ENCODE data around the gene WNT7B. TPM values are rescaled to one million over a fixed set of nuclear protein-coding genes. Genes with fewer than 3 reads are reported as not detected.

Gene WNT7B
- total RNA-seq, 1 experiment from 2014 or later, result 0.33 TPM

DNA sequence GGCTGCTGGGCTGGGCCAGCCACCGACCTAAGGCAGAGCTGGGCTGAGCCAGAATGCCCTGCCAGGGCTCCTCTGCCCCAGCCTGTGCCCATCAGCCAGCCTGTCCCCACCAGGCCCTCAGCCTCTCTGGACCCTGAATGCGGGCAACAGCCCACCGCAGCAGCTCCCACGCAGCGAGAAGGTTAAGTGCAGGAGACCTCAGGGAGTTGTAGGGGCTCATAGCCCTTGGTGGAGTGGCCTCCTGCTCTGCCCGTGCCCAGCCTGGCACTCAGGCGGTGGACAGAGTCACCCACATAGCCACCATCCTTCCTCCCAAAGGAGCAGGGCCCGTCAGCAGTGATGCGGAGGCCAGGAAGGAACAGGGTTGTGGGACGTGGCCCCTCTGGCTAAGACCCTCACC lies 19.1 kb downstream of the WNT7B start:
- TF ChIP-seq KAT7 (CRISPR knock-in tag; IDR thresholded peaks at IDR 0.05; ENCODE audit: borderline replicate concordance) (no peak), CREB1 (CRISPR knock-in tag; IDR thresholded peaks at IDR 0.05) (no peak), TEAD4 (CRISPR knock-in tag; IDR thresholded peaks at IDR 0.05) (no peak), ZNF416 (CRISPR knock-in tag; IDR thresholded peaks at IDR 0.05) (no peak), MXD4 (CRISPR knock-in tag; IDR thresholded peaks at IDR 0.05; ENCODE audit: borderline replicate concordance) (no peak), ZNF219 (CRISPR knock-in tag; IDR thresholded peaks at IDR 0.05; ENCODE audit: borderline replicate concordance) (no peak), ZNF121 (CRISPR knock-in tag; IDR thresholded peaks at IDR 0.05) (no peak), IRF1 (CRISPR knock-in tag; IDR thresholded peaks at IDR 0.05) (no peak), HMGXB4 (CRISPR knock-in tag; IDR thresholded peaks at IDR 0.05) (no peak)
- TF ChIP-seq, protein P1, sequence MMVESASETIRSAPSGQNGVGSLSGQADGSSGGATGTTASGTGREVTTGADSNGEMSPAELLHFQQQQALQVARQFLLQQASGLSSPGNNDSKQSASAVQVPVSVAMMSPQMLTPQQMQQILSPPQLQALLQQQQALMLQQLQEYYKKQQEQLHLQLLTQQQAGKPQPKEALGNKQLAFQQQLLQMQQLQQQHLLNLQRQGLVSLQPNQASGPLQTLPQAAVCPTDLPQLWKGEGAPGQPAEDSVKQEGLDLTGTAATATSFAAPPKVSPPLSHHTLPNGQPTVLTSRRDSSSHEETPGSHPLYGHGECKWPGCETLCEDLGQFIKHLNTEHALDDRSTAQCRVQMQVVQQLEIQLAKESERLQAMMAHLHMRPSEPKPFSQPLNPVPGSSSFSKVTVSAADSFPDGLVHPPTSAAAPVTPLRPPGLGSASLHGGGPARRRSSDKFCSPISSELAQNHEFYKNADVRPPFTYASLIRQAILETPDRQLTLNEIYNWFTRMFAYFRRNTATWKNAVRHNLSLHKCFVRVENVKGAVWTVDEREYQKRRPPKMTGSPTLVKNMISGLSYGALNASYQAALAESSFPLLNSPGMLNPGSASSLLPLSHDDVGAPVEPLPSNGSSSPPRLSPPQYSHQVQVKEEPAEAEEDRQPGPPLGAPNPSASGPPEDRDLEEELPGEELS (CRISPR knock-in tag; IDR thresholded peaks at IDR 0.05), result no peak
- TF ChIP-seq, protein P2, sequence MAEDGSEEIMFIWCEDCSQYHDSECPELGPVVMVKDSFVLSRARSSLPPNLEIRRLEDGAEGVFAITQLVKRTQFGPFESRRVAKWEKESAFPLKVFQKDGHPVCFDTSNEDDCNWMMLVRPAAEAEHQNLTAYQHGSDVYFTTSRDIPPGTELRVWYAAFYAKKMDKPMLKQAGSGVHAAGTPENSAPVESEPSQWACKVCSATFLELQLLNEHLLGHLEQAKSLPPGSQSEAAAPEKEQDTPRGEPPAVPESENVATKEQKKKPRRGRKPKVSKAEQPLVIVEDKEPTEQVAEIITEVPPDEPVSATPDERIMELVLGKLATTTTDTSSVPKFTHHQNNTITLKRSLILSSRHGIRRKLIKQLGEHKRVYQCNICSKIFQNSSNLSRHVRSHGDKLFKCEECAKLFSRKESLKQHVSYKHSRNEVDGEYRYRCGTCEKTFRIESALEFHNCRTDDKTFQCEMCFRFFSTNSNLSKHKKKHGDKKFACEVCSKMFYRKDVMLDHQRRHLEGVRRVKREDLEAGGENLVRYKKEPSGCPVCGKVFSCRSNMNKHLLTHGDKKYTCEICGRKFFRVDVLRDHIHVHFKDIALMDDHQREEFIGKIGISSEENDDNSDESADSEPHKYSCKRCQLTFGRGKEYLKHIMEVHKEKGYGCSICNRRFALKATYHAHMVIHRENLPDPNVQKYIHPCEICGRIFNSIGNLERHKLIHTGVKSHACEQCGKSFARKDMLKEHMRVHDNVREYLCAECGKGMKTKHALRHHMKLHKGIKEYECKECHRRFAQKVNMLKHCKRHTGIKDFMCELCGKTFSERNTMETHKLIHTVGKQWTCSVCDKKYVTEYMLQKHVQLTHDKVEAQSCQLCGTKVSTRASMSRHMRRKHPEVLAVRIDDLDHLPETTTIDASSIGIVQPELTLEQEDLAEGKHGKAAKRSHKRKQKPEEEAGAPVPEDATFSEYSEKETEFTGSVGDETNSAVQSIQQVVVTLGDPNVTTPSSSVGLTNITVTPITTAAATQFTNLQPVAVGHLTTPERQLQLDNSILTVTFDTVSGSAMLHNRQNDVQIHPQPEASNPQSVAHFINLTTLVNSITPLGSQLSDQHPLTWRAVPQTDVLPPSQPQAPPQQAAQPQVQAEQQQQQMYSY (CRISPR knock-in tag; IDR thresholded peaks at IDR 0.05), result no peak
- TF ChIP-seq, protein P3, sequence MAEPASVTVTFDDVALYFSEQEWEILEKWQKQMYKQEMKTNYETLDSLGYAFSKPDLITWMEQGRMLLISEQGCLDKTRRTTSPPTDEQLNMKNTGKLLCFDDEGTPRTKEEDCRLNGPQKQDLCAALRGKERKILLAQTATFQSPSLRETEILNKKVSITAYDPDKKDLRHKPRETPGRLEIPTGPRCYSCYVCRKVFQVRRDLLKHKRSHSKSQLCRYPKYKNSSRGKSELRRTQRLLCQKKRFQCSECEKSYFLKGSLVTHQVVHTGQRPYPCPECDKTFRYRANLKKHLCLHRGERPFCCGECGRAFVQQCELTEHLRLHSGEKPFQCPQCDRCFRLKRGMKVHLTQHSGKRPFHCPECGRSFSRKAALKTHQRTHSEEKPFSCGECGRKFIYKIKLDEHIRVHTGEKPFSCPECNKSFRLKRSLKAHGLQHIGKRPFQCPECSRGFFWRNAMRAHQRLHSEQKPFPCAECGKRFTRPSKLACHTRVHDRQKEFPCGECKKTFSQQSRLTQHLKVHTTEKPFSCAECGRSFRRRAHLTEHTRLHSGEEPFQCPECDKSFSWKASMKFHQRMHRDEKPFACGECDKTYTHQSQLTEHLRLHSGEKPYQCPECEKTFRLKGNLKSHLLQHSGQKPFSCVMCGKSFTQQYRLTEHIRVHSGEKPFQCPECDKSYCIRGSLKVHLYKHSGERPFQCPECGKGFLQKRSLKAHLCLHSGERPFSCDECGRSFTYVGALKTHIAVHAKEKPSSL (CRISPR knock-in tag; conservative IDR thresholded peaks at IDR 0.05), result no peak
- no peak overlapping the region for H3K27ac Mint-ChIP-seq
- no peaks in the 10 kb centered on the region for H3K9me3 Mint-ChIP-seq
- POLR2A ChIA-PET, result no interaction called here
- no peak overlapping the region for H3K4me3 Mint-ChIP-seq
- H3K36me3 Mint-ChIP-seq, result no peaks in the 10 kb centered on the region
- CTCF ChIA-PET, result interaction anchor here (1.9 kb wide), 1 partner anchor 94 kb away, joined by 6 read pairs; no protein-coding TSS in a partner anchor
- DNase-seq (ENCODE audit: low spot score) (no peak), ATAC-seq (no peak)
- no peaks in the 10 kb centered on the region for H3K27me3 Mint-ChIP-seq (ENCODE audit: low read depth)
- peaks cover 2% of the 10 kb centered on the region; the same call in 1 of the 2 replicates for H3K4me1 Mint-ChIP-seq

DNA sequence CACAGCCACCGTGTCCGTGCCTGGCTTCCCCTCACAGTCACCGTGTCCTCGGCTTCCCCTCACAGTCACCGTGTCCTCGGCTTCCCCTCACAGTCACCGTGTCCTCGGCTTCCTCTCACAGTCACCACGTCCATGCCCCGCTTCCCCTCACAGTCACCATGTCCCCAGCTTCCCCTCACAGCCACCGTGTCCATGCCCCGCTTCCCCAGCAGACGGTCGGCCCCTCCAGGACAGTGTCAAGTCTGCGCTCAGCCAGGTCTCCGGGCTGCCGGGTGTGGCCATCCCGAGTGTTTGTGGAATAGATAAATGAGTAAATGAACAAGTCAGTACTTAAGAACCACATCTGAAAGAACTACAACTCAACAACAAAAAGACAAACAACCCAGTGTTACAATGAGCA lies 23.8 kb downstream of the WNT7B start:
- no peaks in the 10 kb centered on the region for H3K36me3 Mint-ChIP-seq
- ATAC-seq (no peak), DNase-seq (ENCODE audit: low spot score) (no peak)
- no peaks in the 10 kb centered on the region for H3K4me1 Mint-ChIP-seq
- H3K4me3 Mint-ChIP-seq, result no peak overlapping the region
- H3K27ac Mint-ChIP-seq, result no peak overlapping the region
- CTCF ChIA-PET, result interaction anchor here (0.9 to 1.5 kb wide), 3 partner anchors 41 to 89 kb away, joined by 3 to 5 read pairs (median 4); no protein-coding TSS in a partner anchor
- no peaks in the 10 kb centered on the region for H3K9me3 Mint-ChIP-seq
- H3K27me3 Mint-ChIP-seq (ENCODE audit: low read depth), result no peaks in the 10 kb centered on the region
- POLR2A ChIA-PET, result no interaction called here
- TF ChIP-seq ZNF232 (CRISPR knock-in tag; IDR thresholded peaks at IDR 0.05) (no peak), IRF1 (CRISPR knock-in tag; IDR thresholded peaks at IDR 0.05) (no peak), FOXK1 (CRISPR knock-in tag; IDR thresholded peaks at IDR 0.05) (no peak), IRF2 (CRISPR knock-in tag; IDR thresholded peaks at IDR 0.05; ENCODE audit: borderline replicate concordance, low read depth) (no peak), NR1H2 (CRISPR knock-in tag; IDR thresholded peaks at IDR 0.05) (no peak), FOXJ3 (CRISPR knock-in tag; IDR thresholded peaks at IDR 0.05; ENCODE audit: borderline replicate concordance) (no peak)
- TF ChIP-seq, protein P4, sequence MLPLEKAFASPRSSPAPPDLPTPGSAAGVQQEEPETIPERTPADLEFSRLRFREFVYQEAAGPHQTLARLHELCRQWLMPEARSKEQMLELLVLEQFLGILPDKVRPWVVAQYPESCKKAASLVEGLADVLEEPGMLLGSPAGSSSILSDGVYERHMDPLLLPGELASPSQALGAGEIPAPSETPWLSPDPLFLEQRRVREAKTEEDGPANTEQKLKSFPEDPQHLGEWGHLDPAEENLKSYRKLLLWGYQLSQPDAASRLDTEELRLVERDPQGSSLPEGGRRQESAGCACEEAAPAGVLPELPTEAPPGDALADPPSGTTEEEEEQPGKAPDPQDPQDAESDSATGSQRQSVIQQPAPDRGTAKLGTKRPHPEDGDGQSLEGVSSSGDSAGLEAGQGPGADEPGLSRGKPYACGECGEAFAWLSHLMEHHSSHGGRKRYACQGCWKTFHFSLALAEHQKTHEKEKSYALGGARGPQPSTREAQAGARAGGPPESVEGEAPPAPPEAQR (CRISPR knock-in tag; IDR thresholded peaks at IDR 0.05), result no peak
- TF ChIP-seq, protein P5, sequence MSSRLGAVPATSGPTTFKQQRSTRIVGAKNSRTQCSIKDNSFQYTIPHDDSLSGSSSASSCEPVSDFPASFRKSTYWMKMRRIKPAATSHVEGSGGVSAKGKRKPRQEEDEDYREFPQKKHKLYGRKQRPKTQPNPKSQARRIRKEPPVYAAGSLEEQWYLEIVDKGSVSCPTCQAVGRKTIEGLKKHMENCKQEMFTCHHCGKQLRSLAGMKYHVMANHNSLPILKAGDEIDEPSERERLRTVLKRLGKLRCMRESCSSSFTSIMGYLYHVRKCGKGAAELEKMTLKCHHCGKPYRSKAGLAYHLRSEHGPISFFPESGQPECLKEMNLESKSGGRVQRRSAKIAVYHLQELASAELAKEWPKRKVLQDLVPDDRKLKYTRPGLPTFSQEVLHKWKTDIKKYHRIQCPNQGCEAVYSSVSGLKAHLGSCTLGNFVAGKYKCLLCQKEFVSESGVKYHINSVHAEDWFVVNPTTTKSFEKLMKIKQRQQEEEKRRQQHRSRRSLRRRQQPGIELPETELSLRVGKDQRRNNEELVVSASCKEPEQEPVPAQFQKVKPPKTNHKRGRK (CRISPR knock-in tag; IDR thresholded peaks at IDR 0.05; ENCODE audit: borderline replicate concordance), result no peak
